HG02642 (cell line): ENCODE results near the gene ABT1.

ENCODE experiments used
- ATAC-seq: cut with Tn5 transposase; IDR thresholded peaks from one replicate; pipeline ENCODE4 v1.9.1; 2021; ENCODE audit warnings: mild to moderate bottlenecking; ENCODE audit not compliant: unreplicated experiment, poor library complexity

Gene ABT1

DNA sequence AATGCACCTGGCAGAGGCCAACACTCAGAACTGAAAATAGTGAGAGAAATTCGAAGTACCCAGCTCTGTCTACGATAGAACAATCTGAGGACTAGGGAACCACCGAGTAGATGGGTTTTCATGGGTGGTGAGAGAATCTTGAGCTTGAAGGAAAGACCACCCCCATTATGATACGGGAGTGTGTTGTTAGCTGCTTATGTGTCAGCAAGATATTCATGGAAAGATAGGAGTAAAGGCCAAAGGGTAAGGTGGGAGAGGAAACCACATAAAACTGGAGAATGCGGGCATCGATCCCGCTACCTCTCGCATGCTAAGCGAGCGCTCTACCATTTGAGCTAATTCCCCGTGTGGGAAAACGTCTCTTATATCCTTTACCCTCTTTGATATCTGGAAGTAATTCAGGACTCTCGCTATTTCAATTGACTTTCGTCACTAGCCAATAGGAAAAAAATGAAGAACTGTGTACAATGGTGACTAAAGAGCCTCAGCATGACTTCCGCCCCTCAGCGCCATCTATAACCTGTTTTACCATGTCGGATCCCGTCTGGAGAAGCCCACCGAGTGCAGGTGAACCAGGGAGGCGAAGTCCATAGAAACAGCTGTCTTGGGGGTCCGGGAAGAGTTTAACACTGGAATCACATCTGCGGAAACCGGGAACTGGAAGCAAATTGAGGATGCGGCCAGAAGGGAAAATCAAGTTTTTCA lies 25.0 kb upstream of the ABT1 start:
- ATAC-seq = no peak

DNA sequence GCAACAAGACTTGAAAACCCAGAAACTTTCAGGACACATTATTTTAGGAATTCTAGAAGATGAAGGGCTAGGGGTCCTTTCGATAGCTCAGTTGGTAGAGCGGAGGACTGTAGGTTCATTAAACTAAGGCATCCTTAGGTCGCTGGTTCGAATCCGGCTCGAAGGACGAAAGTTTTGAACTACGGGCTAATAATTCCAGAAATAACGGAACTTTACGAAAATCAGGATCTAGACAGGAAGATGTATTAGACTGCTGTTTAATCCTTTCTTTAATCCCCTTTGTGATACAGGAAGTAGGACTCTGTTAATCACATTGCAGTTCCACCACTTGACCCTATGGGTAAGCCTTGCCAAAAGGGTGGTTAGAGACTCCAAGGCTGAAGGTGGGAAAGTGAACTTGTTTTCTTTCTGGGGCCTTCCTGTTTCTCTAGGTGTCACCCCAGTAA lies 21.2 kb upstream of the ABT1 start:
- no peak for ATAC-seq

DNA sequence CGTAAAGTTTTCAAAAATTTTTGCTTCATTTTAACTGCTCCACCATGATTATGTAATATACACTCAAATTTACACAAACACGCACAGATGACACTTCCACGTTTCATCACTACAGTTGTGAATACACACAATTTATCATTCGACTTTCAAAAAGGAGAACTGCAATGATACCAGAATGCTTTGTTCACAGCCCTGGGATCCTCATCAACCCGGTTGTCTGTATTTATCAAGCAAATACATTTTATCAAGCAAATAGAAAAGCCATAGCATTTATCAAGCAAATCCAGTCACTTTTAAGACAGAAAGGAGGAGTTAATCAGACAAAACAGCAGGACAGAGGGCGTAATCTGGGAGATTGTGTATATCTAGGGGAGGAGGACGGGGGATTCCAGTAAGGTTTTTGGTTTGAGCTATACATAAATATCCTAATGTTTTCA lies 20.3 kb upstream of the ABT1 start:
- ATAC-seq = no peak

DNA sequence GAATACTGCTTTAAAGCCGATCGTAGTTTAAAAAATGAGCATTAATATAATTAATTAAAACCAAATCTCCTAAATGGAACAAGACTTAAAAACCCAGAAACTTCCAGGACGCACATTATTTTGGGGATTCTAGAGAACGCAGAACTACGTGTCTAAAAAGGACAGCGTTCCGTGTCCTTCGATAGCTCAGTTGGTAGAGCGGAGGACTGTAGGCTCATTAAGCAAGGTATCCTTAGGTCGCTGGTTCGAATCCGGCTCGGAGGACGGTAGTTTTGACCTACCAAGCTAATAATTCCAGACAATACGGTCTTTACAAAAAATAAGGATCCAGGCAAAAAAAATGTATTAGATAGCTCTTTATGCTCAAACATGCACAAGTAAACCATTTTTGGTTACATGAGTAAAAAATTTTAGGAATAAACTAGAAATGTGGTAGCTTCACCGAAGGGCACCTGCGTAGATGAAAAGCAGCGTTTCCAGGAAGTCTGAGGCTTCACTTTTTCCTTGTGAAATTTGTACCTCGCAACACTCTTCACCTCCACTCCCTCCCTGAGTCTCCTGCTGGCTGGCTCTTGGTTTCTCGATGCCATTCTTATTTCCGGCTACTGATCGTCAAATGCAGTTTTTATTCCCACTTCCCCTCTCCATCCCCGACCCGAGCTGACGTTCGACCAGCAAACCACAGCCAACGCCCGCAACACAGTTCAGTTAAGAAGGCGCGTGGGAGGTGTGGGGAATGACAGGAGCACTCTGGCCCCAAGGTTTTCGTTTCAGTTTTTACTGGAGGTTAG lies 19.6 kb upstream of the ABT1 start:
- no peak for ATAC-seq

DNA sequence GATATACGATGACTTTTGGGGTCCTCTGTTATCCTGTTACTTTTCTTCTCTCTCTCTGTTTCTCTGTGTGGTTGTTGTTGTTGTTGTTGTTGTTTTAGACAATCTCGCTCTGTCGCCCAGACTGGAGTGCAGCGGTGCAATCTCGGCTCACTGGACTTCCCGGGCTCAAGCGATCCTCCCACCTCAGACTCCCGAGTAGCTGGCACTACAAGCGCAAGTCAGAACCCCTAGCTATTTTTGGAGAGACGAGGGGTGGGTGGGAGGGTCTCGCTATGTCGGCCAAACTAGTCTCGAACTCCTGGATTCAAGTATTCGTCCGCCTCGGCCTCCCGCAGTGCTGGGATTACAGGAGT lies 19.1 kb upstream of the ABT1 start:
- no peak for ATAC-seq

DNA sequence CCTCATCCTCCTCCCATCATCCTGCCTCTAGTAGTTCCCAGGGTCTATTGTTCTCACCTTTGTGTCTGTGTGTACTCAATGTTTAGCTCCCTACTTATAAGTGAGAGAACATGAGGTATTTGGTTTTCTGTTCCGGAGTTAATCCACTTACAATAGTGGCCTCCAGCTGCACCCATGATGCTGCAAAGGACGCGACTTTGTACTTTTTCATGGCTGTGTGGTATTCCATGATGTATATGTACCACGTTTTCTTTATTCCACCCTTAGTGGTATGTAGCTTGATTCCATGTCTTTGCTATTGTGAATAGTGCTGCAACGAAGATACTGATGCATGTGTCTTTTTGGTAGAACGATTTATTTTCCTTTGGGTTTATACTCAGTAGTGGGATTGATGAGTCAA lies 18.5 kb upstream of the ABT1 start:
- no peak for ATAC-seq

DNA sequence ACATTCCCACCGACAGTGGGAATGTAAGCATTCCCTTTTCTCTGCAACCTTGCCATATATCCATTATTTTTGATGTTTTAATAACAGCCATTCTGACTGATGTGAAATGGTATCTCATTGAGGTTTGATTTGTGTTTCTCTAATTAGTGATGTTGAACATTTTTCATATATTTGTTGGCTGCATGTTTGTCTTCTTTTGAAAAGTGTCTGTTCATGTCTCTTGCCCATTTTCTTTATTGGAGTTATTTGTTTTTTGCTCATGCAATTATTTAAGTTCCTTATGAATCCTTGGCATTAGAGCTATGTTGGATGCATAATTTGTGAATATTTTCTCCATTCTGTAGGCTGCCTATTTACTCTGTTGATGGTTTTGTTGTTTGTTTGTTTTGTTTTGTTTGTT lies 18.0 kb upstream of the ABT1 start:
- no peak for ATAC-seq

DNA sequence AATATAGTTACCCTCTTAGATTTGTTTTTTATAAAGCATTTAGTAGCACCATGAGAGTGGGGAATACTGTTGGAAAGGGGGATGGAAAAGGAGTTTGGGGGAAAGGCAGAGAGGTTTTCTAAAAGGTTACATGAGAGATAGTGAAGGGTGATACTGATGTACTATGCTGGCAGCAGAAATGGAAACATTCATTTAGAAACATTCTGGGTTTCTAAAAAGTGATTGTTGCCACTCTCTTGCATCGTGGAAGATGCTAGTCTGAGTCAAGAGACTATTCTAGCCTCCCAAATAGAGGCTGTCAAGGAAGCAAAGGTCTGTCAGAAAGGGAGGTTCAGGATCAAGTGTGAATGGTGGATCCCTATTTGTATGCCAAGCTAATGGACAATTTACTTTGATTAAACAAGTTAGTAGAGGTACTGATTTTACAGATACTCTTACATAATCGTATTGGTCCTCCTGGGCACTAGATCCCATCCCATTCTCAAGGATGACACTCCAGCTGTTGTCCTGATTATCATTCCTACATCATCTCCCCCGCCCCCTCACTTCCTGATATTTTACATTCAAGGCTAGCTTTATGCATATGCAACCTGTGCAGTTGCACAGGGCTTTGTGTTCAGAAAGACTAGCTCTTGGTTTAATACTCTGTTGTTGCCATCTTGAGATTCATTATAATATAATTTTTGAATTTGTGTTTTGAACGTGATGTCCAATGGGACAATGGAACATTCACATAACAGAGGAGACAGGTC lies 15.4 kb upstream of the ABT1 start:
- ATAC-seq = no peak

DNA sequence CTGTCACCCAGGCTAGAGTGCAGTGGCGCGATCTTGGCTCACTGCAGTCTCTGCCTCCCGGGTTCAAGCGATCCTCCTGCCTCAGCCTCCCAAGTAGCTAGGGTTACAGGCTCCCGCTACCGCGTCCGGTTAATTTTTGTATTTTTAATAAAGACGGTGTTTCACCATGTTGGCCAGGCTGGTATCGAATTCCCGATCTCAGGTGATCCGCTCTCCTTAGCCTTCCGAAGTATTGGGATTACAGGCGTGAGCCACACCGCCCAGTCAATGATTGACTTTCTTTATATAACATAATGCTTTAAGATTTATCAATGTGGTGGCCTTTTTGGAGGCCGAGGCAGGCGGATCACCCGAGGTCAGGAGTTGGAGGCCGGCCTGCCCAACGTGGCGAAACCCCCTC lies 7.8 kb upstream of the ABT1 start:
- ATAC-seq = no peak

DNA sequence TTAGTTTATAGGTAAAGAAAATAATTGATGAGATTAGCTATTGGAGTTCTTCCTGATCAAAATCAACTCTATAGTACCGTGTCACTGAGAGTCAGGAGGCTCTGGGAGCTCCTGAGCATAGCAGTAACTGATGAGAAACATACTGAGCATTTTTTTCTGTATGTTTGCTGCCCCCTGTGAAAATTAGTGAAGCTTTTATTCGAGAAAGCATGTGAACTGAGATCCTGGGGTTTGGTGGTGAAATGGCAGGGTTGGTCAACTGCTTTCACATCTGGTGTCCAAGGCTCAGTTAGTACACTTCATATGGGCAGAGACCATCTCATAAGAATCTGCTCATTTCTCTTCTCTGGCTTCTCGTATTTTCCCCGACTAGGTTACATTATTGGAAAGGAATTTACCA lies 4.1 kb upstream of the ABT1 start:
- ATAC-seq = no peak

DNA sequence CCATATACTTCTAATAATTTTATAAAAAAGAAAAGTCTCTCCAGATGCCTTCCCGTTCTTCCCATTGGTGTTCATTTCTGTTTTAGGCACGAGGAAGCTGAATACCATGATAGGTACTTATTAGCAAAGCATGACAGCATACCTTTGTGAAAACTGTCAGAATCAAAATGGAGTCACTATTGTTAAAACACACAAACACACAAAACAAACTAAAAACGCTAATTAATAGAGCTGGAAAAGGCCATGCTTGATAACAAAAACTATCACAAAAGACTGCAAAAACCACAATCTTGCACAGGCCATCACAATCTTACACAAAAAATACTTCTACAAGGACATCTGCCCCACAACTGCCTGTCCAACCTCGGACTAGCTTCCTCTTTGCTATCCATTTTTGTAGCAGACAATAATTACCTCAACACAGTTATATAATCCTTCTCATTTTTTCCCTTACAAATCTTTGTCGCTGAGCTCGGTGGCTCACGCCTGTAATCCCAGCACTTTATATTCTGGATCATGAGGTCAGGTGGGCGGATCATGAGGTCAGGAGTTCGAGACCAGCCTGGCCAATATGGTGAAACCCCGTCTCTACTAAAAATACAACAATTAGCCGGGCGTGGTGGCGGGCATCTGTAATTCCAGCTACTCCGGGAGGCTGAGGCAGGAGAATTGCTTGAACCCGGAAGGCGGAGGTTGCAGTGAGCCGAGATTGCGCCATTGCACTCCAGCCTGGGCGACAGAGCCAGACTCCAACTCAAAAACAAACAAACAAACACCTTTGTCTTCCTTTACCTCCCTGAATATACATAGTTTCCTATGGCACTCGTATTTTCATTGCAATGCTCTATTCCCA lies 3.2 kb upstream of the ABT1 start:
- ATAC-seq = no peak

DNA sequence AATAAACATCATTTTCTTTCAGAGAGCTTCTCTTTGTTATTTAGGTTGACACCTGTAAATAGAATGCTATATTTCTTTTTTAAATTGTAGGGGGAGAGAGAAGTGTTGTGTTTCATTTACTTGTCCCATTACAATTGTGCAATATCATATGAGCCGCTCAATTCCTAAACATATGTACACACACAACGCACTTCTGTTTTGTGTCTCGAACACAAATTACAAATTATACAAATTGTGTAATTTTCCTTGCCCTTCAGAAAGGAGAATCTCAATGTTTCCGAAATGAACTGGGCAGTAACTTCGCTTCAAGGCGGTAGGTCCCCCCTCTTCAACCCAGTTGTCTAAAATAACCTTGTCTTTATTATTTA lies 2.6 kb upstream of the ABT1 start:
- no peak for ATAC-seq

DNA sequence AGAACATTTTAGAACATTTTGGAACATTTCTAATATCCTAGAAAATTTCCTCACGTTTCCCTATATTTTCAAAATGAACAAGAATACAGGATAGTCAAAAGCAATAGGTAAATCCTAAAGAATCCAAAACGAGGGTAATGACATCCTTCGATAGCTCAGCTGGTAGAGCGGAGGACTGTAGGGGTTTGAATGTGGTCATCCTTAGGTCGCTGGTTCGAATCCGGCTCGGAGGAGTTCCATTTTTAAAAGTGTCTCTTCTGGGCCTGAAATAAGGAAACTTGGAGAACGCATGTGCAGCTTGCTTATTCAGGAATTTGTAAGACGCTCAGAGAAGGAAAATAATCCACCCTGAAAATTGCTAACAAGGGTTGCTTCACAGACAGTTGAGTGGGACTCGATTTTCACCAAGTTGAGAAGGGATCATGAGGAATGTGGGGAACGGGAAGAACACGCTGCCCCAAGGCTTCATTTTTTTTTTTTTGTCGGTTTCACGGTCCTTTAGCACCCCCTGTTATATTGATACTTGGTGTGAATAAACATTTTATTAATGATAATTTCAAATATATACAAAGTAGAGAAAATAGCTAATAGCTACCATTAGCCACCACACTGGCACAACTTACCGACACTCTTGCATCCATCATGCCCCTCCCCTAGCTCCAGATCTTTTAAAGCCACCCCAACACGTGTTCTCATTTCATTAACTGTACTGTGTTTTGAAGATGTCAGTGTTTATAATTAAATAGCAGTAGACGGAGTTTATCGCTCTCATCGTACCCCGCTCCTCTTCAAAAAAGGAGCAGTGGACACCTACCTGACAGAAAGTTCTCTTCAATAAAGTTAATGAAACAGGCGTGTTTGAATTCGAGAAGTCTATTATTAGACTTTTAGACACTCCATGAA lies 1.8 kb upstream of the ABT1 start:
- ATAC-seq = no peak

DNA sequence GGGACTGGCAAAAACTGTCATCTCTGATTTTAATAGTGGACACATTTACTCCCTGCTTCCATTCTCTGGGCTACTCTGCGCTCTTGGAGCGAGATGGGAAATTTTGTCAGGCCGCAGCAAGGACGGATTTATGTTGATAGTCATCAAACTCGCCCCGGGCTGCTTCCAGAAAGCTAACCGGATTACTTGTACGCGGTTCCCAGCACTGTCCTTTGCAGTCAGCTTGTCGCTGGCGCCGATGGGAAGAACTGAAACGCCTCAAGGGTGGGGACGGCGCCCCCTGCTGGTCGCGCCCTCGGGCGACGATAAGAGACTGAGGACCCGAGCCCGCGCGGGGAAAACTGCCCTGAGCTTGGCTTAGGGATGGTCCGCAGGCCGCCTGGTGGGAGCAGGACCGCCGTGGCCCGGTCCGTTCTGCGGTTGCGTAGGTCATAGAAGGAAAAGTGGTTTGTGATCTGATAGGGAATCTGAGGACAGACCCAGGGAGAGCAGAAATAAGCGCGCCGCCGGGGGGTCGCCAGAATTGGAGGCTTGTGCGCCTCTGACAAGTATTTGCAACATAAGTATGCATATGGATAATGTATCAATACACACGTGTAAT lies 984 bp upstream of the ABT1 start:
- ATAC-seq = peak; percentile 65

DNA sequence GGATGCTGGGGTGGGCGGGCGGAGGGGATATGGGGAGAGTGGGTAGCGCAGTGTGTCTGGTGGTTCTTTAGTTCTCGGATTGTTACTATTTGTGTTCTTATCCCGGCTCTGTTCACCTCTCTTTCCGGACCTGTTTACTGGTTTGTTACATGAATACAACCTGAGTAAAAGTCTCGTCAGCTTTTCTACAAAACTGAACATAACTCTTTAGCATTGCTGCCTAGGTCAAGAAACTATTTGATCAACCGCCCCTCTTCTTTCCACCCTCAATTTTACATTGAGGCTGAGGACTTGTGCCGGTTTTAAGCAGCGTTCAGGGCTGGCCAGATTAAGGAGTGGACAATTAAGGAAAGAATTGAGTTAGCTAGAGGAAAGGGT lies 625 bp downstream of the ABT1 start:
- ATAC-seq = no peak

DNA sequence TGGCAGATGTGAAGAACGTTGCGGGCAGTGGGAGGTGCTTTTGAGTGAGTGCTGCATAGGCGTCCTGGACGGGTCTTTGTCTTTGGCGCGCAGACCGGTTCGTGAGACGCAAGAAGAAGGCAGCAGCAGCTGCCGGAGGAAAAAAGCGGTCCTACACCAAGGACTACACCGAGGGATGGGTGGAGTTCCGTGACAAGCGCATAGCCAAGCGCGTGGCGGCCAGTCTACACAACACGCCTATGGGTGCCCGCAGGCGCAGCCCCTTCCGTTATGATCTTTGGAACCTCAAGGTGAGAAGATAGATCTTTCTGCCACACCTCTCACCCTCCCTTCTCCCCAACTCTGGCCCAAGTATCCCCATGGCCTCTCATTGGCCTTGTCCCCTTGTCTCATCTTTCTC lies 1.1 kb downstream of the ABT1 start:
- ATAC-seq = no peak

DNA sequence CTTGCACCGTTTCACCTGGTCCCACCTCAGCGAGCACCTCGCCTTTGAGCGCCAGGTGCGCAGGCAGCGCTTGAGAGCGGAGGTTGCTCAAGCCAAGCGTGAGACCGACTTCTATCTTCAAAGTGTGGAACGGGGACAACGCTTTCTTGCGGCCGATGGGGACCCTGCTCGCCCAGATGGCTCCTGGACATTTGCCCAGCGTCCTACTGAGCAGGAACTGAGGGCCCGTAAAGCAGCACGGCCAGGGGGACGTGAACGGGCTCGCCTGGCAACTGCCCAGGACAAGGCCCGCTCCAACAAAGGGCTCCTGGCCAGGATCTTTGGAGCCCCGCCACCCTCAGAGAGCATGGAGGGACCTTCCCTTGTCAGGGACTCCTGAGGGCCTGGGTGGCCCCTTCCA lies 1.5 kb downstream of the ABT1 start:
- no peak for ATAC-seq

DNA sequence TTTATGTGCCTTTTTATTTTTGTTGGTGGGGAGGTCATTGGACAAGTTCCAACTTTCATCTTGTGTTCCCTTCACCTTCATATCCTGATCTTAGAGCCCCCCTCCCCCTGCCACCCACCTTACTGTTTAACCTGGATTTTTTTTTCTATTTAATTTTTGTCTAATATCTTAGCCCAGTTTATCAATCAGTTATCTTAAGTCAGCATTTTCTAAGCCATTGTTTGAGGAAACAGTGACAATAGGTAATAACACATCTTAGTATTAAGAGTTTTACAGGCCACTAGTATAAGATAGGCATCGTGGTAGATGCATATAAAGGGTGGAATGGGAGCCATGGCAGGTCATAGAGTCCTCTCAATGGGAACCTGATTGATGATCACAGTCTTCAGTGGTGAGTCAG lies 2.4 kb downstream of the ABT1 start:
- ATAC-seq = no peak

DNA sequence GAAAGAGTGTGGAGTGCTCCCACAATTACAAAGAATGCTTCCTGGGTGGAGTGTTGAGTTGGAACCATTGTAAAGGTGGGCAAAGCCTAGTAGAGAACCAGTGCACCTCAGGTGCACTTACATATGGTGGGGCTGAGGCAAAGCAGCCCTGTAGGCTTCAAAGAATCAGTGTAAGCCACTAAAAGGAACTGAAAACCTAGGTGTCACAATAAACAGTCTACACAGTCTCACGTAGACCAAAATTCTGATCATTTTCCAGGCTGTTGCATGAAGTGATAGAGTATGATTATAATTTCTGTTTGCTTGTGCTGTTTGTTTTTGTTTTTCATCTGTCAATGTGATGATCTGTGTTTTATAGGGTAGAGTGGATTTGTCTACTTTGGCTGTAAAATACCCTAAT lies 2.8 kb downstream of the ABT1 start:
- ATAC-seq = no peak
